ENCODE measurements around the gene EFCAB11.
"Not testable (repeated sequence)": the region's sequence is repeated elsewhere in the genome, so short reads cannot be mapped to it uniquely, and the experiment has no call there.

EFCAB11 gene

DNA sequence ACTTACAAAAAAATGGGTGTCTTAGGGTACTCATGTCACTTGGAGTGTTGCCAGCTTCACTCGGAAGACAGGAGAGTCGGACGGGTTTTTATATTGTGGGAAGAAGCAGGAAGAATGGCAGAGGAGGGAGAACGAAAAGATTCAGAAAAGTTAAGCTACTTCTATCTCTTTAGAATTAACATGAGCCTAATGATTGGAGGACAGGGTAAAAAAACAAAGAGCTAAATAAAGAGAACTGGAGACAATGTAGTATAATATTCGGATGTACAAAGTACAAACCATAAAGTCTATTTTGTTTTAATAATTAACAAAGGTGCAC lies 43.9 kb downstream of the EFCAB11 start:
- DNase-seq, result no peak

DNA sequence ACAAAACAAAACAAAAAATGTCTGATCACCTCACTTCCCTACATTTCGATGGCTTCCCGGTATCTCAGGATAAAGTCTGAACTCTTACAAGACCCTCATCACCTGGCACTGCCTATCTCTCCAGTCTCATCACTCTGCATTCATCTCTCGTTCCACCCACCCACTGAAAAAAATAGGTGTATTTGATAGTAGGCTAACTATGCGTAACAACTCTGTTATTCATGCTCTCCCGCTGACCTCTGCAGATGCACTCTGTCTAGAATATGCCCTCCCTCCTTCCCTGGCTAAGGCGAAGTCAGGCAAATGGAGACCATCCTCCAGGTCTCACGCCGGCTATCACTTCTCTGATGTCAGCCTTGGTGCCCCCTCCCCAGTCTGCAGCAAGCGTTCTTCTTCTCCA lies 44.9 kb downstream of the EFCAB11 start:
- no peak for DNase-seq

DNA sequence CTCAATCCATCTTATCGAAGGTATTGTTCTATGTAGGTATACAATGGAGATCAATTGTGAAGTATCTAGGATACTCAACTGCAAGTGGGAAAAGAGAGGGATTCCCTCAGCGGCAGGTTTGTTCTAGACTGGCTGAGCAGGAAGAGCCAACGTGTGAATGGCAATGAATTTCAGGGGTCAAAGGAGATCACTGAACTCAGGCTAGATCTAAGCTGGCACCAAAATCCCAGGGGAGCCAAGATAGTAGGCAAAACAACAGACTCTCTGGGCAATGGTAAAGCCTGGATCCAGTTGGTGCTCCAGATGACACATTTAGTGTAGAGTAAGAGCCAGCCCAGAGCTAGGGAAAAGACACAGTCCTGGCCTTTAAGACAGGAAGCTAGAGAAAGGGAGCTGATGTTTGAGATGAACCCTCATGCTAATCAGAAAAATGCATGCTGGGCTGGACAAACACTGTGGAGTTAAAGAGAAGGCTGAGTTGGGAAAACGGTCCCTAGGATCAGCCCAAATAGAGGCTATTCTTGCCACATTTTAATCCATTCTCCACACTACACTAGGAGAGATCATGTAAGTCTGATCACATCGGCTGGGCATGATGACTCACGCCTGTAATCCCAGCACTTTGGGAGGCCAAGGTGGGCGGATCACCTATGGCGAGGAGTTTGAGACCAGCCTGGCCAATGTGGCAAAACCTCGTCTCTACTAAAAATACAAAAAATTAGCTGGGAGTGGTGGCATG lies 45.6 kb downstream of the EFCAB11 start:
- DNase-seq, result no peak

DNA sequence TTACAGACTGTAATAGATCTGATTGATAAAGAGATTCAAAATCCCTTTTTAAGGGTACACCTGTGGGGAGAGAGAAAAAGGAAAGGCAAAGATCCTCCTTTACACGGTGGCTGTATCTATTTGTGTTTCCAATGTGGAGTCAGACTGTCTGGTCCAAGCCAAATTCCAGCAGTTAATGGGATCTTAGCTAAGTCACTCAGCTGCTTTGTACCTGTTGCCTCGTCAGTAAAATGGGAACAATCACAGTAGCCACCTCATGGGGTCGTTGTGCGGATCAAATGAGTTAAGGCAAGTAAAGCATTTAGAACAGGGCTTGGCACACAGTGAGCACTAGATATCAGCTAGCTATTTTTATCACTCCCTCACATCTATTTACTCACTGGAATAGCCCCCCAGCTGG lies 46.9 kb downstream of the EFCAB11 start:
- DNase-seq, result no peak

DNA sequence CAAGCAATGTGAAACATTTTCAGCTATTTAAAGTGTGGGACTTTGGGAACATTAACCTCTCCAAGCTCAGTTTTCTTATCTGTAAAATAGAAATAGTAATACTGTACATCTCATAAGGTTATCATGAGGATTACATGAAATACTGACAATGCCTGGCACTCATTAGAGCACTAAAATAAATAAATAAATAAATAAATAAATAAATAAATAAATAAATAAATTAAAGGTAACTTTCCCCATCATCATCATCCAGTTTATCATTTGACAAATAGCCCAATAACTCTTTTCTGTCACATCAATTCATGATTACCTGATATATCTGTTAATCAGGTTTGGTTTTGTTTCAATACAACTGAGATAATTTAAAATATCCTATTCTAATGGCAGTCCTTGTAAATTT lies 48.5 kb downstream of the EFCAB11 start:
- DNase-seq, result no peak

DNA sequence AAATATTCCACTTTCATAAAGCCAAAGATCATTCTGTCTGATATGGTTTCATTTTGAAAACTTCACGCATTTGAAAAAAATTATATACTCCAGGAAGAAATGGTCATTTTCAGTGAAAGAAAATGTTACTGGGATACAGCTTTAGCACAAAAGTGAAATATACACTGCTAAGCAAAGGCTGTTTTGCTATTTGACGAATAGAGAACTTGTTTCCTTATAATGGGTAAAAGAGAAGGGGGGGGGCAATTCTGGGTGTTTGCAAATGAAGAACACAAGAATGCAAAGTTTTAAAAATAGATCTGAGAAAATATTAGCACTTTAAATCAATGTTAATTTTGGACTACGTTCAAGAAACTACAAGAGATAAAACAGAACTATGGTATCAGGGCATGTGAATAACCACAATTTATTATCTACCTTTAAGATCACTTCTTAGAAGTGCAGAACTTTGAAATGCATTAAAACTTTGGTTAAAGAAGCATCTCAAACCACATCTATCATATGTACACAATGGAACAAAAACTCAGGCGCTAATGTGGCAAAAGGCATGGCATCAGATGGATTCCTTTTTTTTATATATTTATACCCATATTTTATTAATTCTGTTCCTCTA lies 51.1 kb downstream of the EFCAB11 start:
- DNase-seq, result no peak

DNA sequence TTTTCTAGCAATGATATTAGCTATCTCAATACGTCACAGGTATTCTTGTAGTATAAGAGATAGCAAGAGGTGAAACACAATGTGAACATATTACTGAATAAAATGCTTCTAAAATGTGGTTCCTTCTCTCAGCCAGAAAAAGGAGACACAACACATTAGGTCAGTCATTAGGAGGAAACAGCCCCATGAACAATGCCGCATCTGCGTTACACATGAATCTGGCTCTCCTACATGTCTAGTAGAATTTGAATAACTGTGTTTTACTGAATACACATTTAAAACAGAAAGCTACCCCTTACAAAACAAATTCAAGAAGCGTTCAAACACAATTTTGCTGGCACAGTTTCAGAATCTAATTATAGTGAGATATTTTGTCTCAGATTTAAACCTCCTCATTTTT lies 51.6 kb downstream of the EFCAB11 start:
- no peak for DNase-seq

DNA sequence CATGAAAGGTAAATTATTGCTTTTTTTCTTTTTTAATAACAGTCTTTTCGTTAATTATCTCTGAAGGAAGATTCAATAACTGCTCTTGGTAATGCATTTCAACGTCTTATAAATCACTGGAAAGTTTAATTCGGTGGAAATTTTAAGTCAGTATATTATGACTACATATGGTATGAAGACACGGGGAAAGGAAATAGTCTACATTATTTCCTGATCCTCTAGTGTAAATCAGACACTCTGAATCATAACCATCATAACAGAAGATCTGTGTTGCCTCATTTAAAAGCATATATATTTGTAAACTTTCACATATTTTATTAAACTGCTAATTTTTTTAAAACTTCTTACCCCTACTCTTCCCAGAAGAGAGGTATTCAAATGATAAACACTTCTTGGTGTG lies 53.7 kb downstream of the EFCAB11 start:
- no peak for DNase-seq

DNA sequence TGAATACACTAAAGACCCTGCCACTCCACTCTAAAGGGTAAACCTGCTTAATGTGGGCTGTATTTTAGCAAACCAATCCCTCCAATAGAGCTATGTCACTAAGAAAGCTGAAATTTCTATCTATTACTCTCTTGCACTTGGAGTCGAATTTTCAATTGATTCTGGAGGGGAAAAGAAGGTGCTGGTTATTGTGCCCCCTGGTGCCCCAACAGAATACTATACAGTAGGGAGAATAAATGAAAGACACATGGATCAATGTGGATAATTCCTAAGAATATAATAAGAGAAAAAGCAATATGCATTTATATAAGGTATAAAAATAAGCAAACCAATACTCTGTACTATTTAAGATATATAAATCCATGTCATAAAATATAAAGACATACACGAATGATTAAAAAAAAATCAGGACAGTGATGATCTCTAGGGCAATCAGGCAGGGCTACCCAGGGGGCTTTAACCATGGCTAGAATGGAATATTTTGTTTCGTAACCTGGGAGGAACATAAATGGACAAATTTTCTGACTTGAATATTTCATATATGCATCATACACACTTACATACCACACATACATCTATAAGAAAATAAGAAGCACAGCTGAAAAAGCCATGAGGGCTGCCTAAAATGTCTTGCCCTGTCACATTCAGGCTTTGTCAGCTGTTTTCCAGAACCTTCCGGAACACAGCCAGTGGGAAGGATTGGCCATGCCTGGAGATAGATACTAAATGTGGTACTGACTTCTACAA lies 54.4 kb downstream of the EFCAB11 start:
- DNase-seq, result peak; percentile 52 to 68

DNA sequence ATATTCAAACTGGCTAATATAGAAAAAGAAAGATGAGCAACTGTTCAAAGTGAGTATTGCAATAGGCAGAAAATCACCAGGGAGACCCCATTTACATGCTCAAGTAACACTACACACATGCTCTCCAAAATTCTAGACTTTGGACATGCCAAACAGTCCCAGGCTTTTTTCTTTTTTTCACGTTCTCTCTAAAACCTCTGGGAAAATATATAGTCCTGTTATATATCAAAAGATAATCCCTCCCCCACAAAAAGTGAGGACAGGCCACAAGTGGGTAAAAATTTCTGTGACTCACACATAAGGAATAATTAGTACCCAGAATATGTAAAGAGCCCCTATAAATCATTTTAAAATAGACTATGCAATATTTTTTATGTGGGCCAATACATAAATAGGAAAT lies 55.2 kb downstream of the EFCAB11 start:
- DNase-seq, result no peak

DNA sequence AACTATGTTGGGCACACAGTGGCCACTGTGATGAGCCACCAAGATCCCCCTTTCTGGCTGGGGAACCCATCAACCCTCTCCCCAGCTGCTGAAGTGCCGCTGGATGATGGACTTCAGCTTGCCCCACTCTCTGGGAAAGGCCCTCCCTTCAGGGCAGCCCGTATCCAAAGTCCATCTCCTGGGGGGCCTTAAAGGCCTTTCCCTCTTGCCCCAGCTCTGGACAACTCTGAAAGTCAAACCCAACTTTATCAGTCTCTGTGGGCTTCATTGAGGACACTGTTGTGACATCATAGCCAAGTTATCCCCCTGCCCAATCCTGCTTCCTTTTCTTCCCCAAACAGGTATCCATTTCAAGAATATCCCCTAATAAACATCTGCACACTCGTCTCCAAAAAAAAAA lies 61.1 kb downstream of the EFCAB11 start:
- not testable (repeated sequence) for DNase-seq

DNA sequence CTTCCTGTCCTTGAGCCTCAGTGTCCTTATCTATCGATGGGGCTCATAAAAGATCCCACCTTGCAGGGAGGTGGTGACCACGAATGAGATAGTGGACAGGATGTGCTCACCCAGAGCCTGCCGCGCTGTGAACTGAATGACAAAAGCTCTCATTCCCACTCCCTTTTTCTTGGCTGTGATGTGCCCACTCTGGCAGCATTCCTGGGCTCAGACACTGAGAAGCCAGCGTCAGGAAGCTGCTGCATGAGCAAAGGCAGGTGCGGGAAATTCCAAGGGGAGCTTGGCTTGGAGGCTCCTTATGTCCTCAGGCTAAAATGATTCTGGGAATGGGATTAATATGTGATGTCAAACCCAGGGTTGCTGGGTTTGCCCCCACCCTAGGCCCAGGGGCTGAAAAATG lies 61.6 kb downstream of the EFCAB11 start:
- DNase-seq, result no peak

DNA sequence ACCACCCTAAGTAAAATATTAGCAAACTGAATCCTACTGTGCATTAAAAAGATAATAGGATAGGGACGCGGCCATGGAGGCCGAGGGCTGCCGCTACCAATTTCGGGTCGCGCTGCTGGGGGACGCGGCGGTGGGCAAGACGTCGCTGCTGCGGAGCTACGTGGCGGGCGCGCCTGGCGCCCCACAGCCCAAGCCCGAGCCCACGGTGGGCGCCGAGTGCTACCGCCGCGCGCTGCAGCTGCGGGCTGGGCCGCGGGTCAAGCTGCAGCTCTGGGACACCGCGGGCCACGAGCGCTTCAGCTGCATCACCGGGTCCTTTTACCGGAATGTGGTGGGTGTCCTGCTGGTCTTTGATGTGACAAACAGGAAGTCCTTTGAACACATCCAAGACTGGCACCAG lies 62.8 kb downstream of the EFCAB11 start:
- not testable (repeated sequence) for DNase-seq

DNA sequence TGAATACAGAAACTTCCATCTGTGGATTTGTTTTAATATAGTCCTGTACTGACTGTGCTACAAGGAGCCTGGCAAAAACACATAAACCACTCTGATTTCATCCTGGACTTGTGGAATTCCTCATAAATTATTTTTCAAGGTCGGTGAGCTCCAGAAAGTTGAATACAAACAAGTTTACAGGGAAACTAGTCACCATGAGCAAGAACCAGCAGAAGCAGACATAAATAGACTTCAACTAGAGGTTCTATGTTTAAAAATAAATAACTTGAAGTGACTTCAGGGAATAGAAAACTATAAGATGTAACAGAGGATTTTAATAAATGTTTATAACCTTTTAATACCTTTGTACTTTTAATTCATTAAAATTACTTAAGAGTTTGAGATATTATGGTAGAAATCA lies 63.5 kb downstream of the EFCAB11 start:
- no peak for DNase-seq

DNA sequence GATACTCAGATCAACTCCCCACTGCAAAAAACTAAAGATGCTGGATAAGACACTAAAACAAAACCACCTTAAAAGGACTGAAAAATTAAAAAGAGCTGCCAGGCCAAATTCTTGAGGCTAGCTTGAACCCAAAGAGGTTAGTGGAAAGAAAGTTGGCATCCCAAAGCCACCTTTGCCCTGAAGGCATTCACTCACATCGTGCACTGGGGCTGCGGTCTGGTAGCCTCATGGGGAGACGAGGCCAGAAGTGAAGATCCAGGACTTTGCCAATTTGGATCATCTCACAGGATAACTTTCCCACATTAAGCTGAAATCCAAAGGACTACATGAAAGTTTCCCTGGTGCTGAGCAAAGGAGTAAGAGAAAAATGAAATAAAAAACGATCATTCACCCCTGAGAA lies 63.9 kb downstream of the EFCAB11 start:
- DNase-seq, result no peak

DNA sequence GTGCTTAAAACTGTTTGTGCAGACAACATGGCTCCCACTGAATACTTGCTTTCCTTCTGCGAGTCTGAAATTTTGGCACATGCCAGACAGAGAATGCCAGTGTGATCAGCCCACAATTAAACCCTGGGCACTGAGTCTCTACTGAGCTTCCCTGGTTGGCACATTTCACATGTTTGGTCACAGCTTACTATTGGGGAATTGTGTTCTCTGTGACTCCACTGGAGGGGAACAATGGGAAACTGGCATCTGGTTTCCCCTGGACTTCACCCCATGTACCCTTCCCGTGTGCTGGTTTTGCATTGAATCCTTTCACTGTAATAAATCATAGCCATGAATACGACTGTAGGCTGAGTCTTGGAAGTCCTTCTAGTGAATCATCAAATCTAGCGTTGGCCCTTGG lies 64.9 kb downstream of the EFCAB11 start:
- no peak for DNase-seq

DNA sequence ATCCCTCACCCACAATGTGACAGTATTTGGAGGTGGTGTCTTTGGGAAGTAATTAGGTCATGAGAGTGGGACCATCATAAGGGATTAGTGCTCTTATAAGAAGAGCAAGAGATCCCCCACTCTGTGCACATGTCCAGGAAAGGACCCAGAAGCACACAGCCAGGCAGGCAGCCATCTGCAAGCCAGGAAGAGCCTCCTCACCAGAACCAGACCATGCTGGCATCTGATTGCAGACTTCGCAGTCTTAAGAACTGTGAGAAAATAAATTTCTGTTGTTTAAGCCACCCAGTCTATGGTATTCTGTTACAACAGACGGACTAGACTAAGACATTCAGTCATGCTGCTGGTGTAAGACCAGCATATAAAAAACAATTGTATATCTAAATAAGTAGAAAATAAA lies 69.8 kb downstream of the EFCAB11 start:
- DNase-seq, result no peak

DNA sequence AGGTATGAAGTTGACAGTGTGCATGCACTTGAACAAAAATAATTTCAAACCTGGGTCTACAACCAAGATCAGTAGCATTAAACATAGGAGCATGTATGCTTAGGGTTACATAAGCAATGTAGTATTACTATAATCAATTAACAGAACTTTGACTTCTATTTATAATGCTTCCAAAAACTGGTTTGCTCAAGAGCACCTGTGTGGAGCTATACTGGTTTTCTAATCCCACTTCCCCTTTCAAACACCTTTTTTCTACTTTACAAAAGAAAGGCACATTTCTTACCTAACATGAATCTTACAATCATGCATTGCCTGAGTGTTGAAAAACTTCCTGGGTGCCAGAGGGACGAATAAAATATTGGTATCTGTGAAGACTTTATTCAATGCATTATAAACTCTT lies 72.7 kb downstream of the EFCAB11 start:
- no peak for DNase-seq

DNA sequence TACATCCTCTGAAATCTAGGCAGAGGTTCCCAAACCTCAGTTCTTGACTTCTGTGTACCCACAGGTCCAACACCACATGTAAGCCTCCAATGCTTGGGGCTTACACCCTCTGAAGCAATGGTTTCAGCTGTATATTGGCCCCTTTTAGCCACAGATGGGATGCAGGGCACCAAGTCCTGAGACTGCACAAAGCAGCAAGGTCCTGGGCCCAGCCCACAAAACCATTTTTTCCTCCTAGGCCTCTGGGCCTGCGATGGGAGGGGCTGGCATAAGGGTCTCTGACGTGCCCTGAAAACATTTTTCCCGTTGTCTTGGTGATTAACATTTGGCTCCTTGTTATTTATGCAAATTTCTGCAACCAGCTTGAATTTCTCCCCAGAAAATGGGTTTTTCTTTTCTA lies 80.4 kb downstream of the EFCAB11 start:
- not testable (repeated sequence) for DNase-seq

DNA sequence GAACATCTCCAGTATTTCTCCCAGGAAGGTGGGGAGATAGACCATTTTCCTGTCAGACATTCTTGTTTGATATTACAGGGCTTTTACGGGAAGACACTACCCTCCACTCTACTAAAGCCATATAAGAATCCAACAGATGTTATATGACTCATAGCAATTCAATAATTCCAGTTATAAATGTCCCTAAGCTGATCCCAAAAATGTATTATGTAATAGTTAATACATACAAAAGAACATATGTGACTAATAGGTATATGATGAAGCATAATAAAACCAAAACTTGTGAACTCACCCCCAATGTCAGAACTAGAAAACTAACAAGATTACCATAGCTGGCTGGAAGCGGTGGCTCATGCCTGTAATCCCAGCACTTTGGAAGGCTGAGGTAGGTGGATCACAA lies 84.2 kb downstream of the EFCAB11 start:
- DNase-seq, result no peak

DNA sequence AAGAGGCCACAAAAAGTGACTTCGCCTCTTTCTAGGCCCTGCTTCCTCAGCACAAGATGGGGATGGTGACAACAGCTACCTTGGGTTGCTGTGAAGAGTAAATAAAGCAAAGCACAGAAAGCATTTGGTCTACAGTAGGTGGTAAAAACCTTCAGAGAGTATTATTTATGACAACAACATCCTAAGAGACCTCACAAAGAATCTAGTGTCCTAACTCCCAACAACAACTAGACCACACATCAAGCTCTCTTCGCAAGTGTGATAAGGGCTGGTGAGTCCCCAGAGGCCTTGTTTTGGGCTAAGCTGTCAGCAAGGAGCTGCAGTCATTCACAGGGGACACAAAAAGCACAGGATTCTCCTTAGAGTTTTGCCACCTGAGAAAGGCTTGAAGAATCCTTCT lies 84.9 kb downstream of the EFCAB11 start:
- no peak for DNase-seq

DNA sequence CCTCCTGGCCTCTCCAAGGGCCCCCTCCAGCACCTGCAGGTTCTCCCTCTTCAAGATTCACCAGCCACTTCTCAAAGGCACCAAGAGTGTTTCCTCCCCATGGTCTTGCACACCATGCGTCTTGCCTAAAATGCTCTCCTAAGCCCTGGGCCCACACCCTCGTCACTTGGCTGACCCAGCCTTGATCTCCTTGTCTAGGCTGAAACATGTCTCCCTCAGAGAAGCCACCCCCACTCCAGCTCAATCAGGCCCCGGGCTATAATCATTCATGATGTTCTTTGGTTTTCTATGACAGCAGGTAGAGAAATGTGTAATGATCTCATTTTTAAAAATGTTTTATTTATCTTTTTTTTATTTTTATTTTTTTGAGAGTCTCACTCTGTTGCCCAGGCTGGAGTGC lies 88.1 kb downstream of the EFCAB11 start:
- no peak for DNase-seq

DNA sequence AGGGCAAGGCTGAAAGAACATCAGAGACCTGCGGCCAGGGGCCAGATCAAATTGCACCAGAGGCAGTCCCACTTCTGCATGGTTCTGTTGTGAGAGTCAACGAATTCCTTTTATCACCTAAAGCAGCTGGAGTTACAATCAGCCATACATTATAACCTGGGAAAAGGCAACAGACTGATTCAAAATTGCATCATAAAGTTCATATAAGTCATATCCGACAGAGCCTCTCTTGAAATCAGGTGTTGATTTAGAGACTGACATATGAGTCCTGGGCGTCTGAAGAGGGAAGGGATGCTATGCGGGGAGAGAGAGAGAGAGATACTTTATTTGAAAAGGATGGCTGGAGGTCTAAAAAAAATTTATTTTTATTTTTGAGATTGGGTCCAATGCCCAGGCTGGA lies 89.4 kb downstream of the EFCAB11 start:
- no peak for DNase-seq

DNA sequence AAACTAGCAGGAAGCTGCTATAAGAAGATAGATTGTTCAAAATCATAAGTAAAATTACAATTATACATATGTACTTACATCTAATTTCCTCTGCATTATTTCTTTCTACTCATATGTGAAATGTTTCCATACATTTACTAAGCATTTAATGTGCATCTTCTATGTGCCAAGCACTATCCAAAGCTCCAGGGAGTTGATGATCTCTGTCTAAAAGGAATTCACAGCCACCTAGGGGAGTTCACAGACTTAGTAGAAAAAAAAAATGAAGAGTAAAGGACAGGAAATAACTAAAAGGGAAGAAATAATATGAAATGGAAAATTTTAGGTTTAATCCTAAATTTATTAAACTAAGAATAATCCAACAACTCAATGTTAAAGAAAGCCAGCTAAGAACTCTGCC lies 91.7 kb downstream of the EFCAB11 start:
- no peak for DNase-seq

DNA sequence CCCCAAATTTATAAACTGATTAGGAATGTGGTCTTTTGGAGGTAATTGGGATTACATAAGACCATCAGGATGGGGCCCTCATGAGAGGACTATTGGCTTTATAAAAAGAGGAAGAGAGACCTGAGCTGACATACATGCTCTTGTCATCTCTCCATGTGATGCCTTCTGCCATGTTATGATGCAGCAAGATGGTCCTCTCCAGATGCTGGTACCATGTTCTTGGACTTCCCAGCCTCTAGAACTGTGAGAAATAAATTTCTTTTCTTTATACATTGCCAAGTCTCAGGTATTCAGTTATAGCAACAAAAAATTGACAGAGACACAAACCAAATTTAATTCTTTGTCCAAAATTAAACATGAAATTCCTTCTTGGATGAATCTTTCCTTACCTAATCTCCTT lies 92.9 kb downstream of the EFCAB11 start:
- DNase-seq, result no peak
